ENCODE results near the gene PSMG4.

PSMG4 gene

GRCh38 chr6:3227363-3228045 lies 31.2 kb upstream of the PSMG4 start, which contains the start of gene TUBB2B (continued):
- TF ChIP-seq ZBTB26 (tag by site-specific recombination; optimal IDR thresholded peaks at IDR 0.05) (peak; percentile 92), KLF1 (tag by site-specific recombination; IDR thresholded peaks at IDR 0.05) (no peak), ZNF677 (tag by site-specific recombination; IDR thresholded peaks at IDR 0.05) (no peak), ZNF501 (tag by site-specific recombination; IDR thresholded peaks at IDR 0.05) (no peak; the same call in 1 of the 2 replicates), ZNF555 (tag by site-specific recombination; conservative IDR thresholded peaks at IDR 0.05) (no peak), MYNN (tag by site-specific recombination; IDR thresholded peaks at IDR 0.05; ENCODE audit: borderline replicate concordance) (no peak), ZNF350 (tag by site-specific recombination; IDR thresholded peaks at IDR 0.05) (no peak), HOXA7 (CRISPR knock-in tag; IDR thresholded peaks at IDR 0.05; ENCODE audit: borderline replicate concordance) (no peak), ZBTB1 (tag by site-specific recombination; IDR thresholded peaks at IDR 0.05) (no peak), ZNF221 (tag by site-specific recombination; IDR thresholded peaks at IDR 0.05; ENCODE audit: borderline replicate concordance) (no peak), ZFHX2 (tag by site-specific recombination; conservative IDR thresholded peaks at IDR 0.05) (0 out of 2 replicates have a peak, but pooled peaks have one; percentile 21), REST (tag by site-specific recombination; IDR thresholded peaks at IDR 0.05) (peak; percentile 24; the same call in 1 of the 2 replicates), ZNF174 (tag by site-specific recombination; IDR thresholded peaks at IDR 0.05) (no peak), ZNF292 (tag by site-specific recombination; IDR thresholded peaks at IDR 0.05; ENCODE audit: borderline replicate concordance, low read depth) (no peak), ZNF23 (tag by site-specific recombination; IDR thresholded peaks at IDR 0.05; ENCODE audit: borderline replicate concordance) (no peak), ZNF2 (tag by site-specific recombination; IDR thresholded peaks at IDR 0.05) (peak; percentile 72; the same call in 1 of the 2 replicates), ZBTB44 (tag by site-specific recombination; IDR thresholded peaks at IDR 0.05) (no peak), ZNF157 (tag by site-specific recombination; IDR thresholded peaks at IDR 0.05) (0 out of 2 replicates have a peak, but pooled peaks have one; percentile 25), BCL11B (tag by site-specific recombination; IDR thresholded peaks at IDR 0.05; ENCODE audit: low read depth) (no peak), OVOL3 (tag by site-specific recombination; IDR thresholded peaks at IDR 0.05) (no peak), SP3 (tag by site-specific recombination; IDR thresholded peaks at IDR 0.05) (peak; percentile 83), ZNF19 (tag by site-specific recombination; IDR thresholded peaks at IDR 0.05; ENCODE audit: low read depth) (no peak), ZNF791 (tag by site-specific recombination; IDR thresholded peaks at IDR 0.05) (no peak), ZNF114 (tag by site-specific recombination; IDR thresholded peaks at IDR 0.05) (no peak), EGR2 (tag by site-specific recombination; IDR thresholded peaks at IDR 0.05; ENCODE audit: low read depth) (peak; percentile 14; the same call in 1 of the 2 replicates), PRDM6 (tag by site-specific recombination; IDR thresholded peaks at IDR 0.05) (no peak)

All from HEK293 (cell line).